ENCODE data around the gene SFT2D1. TPM values are rescaled to one million over a fixed set of nuclear protein-coding genes. Genes with fewer than 3 reads are reported as not detected.
"Not testable (repeated sequence)": the region's sequence is repeated elsewhere in the genome, so short reads cannot be mapped to it uniquely, and the experiment has no call there.

Gene SFT2D1
- polyA plus RNA-seq, 1 donor, result 35.1 TPM

GRCh38 chr6:166364456-166364855, 22.1 kb upstream of the SFT2D1 start:
- DNase-seq (ENCODE audit: low read depth), result no peak

GRCh38 chr6:166362427-166362826, 20.1 kb upstream of the SFT2D1 start:
- DNase-seq (ENCODE audit: low read depth), result not testable (repeated sequence)

- no peak for DNase-seq (ENCODE audit: low read depth)
These were observed 18.7 kb upstream of the SFT2D1 start for GRCh38 chr6:166361077-166361429.

GRCh38 chr6:166360243-166361076, 18.1 kb upstream of the SFT2D1 start:
- DNase-seq (ENCODE audit: low read depth), result no peak

GRCh38 chr6:166355552-166355951, 13.2 kb upstream of the SFT2D1 start:
- DNase-seq (ENCODE audit: low read depth), result no peak

GRCh38 chr6:166354965-166355364, 12.6 kb upstream of the SFT2D1 start:
- DNase-seq (ENCODE audit: low read depth), result no peak

- no peak for DNase-seq (ENCODE audit: low read depth)
These were observed 11.8 kb upstream of the SFT2D1 start for GRCh38 chr6:166354143-166354542.

GRCh38 chr6:166353507-166353906, 11.2 kb upstream of the SFT2D1 start:
- no peak for DNase-seq (ENCODE audit: low read depth)

GRCh38 chr6:166352923-166353322, 10.6 kb upstream of the SFT2D1 start:
- no peak for DNase-seq (ENCODE audit: low read depth)

- no peak for DNase-seq (ENCODE audit: low read depth)
These were observed 9.5 kb upstream of the SFT2D1 start for GRCh38 chr6:166351715-166352285.

- no peak for DNase-seq (ENCODE audit: low read depth)
These were observed 6.1 kb upstream of the SFT2D1 start for GRCh38 chr6:166348305-166348949.

- no peak for DNase-seq (ENCODE audit: low read depth)
These were observed 4.6 kb upstream of the SFT2D1 start for GRCh38 chr6:166346965-166347364.

GRCh38 chr6:166346449-166346848, 4.1 kb upstream of the SFT2D1 start:
- DNase-seq (ENCODE audit: low read depth), result no peak

GRCh38 chr6:166345672-166346071, 3.3 kb upstream of the SFT2D1 start:
- DNase-seq (ENCODE audit: low read depth), result not testable (repeated sequence)

GRCh38 chr6:166344921-166345320, 2.6 kb upstream of the SFT2D1 start:
- not testable (repeated sequence) for DNase-seq (ENCODE audit: low read depth)

GRCh38 chr6:166344240-166344639, 1.9 kb upstream of the SFT2D1 start:
- DNase-seq (ENCODE audit: low read depth), result no peak

GRCh38 chr6:166343150-166343487, 774 bp upstream of the SFT2D1 start:
- no peak for DNase-seq (ENCODE audit: low read depth)

GRCh38 chr6:166341977-166342348, 382 bp downstream of the SFT2D1 start:
- no peak for DNase-seq (ENCODE audit: low read depth)

GRCh38 chr6:166341464-166341863, 881 bp downstream of the SFT2D1 start:
- DNase-seq (ENCODE audit: low read depth), result no peak

- DNase-seq (ENCODE audit: low read depth), result no peak
These were observed 3.5 kb downstream of the SFT2D1 start for GRCh38 chr6:166338854-166339253.

- no peak for DNase-seq (ENCODE audit: low read depth)
These were observed 5.5 kb downstream of the SFT2D1 start for GRCh38 chr6:166336847-166337246.

GRCh38 chr6:166335378-166336302, 6.7 kb downstream of the SFT2D1 start:
- no peak for DNase-seq (ENCODE audit: low read depth)
